HG02623 (cell line): Measurements from ENCODE around the gene TMEM59.
A peak's percentile ranks its signal among the peaks of the same experiment; 100 is the strongest.
"Not testable (repeated sequence)": the region's sequence is repeated elsewhere in the genome, so short reads cannot be mapped to it uniquely, and the experiment has no call there.

Experiments
- ATAC-seq: cut with Tn5 transposase; IDR thresholded peaks from one replicate; pipeline ENCODE4 v1.9.1; 2021; ENCODE audit warnings: moderate library complexity; ENCODE audit not compliant: unreplicated experiment

The TMEM59 gene

DNA sequence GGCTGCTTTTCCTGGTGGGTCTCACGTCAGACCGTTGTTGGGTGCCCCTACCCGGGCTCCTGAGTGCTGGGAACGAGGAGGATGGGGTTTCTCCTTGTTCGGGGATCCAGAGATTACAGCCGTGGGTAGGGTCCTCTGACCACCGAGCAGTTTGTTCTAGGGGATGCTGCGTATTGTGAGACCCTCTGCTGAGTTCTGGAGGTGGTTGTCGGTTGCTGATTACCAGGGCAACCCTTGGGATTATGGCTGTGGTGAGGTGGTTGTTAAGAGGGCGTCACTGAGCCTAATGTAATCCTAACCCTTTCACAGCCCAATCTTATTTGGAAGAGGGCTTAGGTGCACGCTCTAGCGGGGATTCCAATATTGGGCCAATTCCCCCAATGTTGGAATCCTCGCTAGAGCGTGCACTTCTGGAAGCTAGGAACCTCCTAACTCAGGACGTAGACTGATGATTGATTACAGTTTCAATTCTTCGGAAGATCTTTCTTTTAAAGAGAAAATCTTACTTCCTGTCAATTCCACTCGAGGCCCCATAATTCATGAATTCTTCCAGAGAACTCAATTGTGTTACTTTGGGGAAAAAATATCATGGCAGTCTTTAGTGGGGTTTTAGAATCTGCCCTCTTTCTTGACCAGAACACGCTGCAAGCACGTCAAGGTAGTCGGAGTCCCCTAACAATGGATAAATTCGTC lies 887 bp upstream of the TMEM59 start:
- no peak for ATAC-seq

DNA sequence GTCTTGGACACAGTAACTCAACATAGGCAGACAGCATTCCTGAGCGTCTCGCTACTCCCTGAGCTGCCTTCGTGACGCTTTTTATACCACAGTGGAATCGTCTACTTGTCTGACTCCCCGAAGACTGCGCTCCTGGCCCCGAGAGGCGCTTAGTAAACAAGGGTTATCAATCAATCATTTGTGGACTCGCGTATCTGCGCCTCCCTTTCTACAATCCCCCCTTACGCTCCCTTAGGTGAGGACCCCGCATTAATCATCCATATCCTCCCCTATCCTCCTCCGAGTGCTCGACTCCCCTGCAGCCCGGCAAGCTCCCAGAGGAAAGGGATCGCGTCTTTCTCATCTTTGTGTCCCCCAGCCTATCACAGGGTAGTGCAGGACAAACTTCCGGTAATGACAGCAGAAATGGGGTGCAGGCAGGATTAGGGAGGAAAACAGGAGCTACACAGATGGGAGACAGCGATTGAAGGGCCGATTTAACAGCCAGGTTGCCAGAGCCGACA lies 522 bp downstream of the TMEM59 start:
- peak; percentile 11 for ATAC-seq

DNA sequence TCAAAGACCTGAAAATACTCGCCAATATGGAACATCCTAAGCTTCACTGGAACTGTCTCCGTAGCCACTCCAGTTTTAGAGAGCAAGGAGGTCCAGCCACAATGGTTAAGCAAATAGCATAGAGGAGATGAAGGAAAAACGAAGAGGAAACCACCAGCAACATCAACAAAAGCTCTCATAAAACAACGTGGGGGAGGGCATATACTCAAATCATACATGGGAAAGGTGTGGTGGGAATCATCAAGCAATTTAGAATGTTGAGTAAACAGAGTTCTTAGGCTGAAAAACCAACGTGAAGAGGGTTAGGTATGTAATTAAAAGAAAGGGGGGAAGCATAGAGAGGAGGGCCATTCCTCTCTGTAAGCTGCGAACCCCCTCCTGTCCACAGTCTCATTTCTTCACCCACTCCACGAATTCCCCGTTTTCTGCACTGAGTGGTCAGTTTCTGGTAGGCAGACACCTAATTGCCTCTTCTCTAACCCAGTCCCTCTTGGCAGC lies 1.0 kb downstream of the TMEM59 start:
- ATAC-seq = no peak

DNA sequence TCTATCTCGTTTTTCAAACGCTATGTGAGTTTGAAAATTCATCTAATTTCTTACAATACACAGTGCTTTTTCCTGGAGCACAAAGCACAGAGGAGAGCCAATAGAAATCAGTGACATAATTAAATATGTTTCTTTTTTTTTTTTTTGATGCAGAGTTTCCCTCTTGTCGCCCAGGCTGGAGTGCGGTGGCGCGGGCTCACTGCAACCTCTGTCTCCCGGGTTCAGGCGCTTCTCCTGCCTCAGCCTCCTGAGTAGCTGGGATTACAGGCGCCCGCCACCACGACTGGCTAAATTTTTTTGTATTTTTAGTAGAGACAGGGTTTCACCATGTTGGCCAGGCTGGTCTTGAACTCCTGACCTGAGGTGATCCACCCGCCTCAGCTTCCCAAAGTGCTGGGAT lies 2.6 kb downstream of the TMEM59 start:
- not testable (repeated sequence) for ATAC-seq

DNA sequence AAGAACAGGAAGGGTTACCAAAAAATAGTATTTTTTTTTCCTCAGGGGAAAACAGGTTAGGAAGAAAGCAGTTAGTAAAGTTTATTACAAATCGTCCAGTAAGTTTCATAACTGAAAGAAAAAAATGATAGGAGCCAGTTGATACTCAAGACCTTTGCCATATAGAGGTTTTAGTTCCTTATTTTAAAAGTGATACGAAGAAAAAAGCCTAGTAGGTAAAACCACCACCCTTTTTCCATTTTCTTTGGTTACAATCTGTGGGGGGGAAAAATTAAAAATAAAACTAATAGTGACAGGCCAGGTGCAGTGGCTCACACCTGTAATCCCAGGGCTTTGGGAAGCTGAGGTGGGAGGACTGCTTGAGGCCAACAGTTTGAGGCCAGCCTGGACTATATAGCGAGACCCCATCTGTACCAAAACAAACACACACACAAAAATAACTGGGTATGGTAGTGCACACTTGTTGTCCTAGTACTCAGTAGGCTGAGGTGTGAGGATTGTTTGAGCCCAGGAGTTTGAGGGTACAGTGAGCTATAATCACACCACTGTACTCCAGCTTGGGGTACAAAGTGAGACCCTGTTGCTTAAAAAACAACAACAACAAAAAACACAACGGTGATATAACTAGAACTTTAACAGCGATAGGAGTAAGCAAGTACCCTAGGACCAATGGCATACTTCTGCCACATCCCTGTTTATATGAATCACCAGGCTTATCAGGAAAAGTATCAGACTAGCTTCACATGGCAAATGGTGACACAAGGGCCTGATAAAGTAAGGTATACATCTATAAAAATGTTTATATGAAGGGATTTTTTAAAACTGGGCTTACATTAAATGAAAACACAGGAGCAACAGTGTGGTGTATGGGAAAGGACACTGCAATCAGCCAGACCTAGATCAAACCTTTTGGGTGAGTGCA lies 5.4 kb downstream of the TMEM59 start:
- no peak for ATAC-seq

DNA sequence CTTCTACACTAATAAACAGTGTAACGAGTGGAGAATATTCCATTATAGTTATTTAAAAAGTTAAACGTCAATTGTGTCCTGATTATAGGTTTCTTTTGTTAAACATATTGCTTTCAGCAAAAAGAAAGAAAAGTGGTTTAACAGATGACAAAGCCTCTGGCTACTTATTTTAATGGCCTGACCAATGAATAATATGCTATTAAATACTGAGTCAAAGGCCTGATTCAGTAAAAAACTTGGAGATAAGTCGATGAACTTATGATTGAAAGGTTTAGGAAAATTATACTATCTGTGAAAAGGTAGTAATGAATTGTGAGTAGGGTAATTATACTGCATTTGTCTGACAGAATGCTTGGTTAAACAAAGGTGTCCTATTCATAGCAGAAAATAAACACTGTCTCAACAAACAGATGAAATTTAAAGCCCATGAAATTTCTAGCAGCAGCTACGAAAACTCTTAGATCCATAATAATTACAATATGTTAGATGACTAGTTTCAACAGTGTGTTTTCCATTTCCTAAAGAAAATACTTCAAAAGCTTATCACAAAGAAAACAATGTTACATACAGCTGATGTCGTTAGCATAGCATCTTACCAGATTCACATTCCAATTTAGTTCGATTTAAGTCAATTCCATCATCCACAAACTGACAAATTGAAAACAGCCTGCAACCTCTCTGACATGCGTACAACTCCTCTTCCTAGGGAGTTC lies 6.2 kb downstream of the TMEM59 start:
- ATAC-seq = no peak

DNA sequence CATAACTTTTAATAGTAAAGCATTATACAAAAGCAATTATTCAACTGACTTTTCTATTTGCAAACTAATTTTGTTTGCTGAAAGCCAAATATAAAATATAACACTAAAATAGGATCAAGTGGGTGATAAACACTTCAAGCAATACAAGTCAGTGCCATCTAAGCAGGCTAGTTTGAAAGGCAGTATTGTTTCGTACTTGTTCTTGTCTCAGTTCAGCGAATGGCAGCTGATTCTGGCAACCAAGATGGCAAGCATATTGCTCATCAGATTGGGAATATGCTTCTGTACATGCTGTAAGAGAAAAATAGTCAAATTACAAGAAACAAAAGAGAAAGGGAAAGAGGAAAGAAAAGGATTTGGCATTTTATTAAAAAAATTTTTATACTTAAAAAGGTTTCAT lies 7.5 kb downstream of the TMEM59 start:
- ATAC-seq = no peak

DNA sequence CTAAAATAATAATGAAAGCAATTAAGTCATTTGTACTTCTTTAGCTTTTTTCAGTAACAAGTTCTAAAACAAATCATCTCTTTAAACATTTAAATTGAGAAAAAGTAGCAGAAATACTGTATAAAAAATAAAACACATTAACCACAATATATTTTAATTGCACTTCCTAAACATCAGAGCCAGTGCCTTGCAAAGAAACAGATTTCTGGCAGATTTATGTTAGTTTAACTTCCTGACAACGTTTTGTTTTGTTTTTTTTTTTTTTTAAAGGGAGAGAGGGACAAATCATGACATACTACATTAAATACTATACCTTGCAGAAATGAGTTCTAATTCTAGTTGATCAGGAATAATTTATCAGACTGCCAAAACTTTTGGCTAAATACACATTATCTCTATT lies 11.2 kb downstream of the TMEM59 start:
- ATAC-seq = no peak

DNA sequence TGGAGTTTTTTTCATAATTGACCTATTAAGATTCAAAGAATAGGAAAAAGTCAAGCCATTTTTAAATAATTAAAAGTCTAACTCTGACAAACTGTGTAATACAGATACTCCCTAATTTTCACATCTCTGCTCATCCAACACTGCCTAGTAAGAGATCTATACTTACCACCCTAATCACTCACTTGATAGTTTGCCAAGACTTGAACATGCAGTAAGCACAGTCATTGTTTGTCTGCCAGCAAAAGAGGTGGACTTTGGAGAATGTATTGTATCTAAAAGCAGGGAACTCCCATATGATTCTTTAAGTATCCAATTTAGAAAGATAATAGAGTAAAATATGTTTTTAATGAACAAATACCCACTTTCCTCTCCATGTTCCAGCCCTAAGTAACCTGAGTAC lies 15.5 kb downstream of the TMEM59 start:
- no peak for ATAC-seq

DNA sequence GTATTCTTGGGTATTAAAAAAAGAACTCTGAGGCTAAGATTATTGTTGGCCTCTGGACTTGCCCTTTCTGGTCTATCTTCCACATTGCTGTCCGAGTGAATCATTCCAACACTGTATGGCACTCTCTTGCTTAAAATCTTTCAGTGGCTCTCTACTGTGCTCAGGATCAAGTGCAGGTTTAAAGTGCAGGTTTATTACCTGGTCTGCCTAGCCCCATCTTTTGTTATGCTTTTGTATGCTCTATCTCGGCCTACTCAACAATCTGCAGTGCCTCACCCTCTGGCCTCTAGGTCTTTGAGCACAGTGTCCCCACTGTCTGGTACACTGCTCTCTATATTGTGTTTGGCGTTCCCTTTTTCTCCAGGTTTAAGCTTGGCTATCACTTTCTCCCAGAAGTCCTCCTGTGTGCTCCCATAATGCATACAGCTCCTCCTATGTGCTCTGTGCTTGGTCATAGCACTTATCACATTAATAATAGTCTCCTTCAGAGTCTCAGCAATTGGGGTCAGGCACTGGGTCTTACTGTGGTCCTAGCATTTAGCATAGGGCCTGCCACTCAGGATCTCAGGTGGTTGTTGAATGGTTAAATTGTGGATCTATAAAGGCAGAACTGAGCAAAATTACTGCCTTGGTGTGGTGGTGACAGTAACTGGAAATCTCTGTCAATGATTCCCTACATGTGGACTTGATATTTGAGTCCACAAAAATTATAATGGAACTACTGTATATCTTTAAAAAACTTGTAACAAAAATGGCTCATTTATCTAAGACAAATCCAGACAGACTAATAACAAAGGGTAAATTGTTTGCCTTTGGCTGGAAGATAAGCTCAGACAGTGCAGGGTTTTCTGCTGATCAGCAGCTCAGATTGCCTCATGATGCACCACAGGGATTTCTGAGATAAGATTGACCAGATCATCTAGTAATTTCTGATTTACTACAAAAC lies 24.4 kb downstream of the TMEM59 start:
- no peak for ATAC-seq

DNA sequence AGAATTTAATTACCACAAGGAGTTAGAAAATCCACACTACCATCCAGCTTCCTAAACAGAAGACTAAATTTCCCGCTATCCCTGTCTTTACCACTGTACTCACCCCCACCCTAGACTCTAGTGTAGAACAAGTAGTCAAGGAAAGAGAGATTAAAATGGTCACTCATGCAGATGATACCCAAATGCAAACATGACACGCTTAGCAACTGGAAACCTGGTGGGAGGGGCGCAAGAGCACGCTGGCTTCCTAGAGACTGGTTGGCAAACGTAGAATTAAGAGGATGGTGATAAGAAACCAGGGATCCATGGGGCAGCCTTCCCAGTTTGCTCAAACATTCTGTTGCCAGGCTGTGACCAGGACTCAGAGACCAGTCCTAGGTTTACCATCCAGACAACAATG lies 25.2 kb downstream of the TMEM59 start:
- no peak for ATAC-seq

DNA sequence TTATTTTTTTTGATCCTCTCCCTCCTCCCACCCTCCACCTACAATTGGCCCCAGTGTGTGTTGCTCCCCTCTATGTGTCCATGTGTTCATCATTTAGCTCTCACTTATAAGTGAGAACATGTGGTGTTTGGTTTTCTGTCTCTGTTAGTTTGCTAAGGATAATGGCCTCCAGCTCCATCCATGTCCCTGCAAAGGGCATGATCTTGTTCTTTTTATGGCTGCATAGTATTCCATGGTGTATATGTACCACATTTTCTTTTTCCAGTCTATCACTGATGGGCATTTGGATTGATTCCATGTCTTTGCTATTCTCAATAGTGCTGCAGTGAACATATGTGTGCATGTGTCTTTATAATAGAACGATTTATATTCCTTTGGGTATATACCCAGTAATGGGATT lies 28.2 kb downstream of the TMEM59 start:
- not testable (repeated sequence) for ATAC-seq

DNA sequence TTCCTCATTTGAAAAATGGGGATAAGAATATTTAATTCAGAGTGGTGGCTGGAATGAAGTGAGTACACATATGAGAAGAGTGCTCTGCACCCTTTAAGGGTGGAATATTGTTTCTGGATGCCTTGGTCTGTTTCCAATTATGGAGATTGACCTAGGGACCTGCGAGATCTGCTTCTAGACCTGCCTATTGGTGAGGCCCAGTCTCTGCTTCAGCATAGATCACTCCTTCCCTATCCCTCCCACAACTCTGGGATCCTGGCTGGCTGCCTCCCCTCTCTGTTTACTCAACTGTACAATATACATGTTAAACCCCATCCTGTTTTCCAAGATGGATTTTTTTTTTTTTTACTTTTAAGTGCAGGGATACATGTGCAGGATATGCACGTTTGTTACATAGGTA lies 28.6 kb downstream of the TMEM59 start:
- ATAC-seq = no peak

DNA sequence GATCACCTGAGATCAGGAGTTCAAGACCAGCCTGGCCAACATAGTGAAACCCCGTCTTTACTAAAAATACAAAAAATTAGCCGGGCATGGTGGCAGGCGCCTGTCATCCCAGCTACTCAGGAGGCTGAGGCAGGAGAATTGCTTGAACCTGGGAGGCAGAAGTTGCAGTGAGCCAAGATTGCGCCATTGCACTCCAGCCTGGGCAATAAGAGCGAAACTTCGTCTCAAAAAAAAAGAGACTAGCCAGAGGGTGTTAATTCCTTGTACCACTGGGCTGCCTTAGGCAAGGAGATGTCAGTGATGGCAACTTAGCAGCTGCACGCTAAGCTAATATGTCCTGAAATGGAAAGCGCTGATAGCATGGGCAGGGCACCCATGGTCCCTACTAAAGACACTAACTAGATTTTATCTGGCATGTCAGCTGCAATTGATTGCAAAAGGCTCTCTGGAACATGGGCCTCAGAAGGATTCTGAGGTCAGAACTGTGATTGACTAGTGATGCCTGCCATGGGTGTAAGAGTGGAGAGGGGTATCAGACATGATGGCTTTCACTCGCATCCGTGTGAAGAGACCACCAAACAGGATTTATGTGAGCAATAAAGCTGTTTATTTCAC lies 33.3 kb downstream of the TMEM59 start:
- not testable (repeated sequence) for ATAC-seq

DNA sequence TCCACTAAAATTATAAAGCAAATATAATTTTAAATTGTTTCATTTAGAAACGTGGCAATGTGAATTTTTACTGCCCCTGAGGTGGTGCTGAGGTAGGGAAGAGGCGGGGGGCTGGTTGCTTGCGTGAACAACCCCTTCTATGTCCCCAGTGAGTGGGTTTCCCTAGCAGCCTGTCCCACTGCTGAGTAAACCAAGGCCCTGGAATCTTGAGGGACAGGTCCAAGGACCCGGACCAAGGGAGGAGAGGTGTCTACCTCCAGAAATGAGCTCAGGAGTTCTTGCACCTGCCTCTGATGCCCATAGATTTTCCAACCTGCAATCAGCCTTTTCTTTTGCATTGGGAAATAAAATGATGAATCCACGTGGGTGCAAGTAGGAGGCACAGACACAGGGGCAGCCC lies 34.4 kb downstream of the TMEM59 start:
- ATAC-seq = no peak

DNA sequence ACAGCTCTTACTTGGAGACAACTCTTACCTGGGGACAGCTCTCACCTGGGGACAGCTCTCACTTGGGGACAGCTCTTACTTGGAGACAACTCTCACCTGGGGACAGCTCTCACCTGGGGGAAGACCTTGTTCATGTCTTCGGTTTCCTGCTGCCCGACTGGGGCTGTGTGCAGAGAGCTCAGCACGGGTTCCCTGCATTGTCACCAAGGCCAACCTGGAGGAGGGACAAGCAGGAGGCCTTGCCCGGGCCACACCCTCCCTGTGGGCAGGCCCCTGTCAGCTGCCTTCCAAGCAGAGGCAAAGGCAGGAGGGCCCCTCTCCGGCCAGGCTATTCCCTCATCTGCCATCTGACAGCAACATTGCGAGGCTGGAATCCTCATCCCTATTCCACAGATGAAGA lies 35.0 kb downstream of the TMEM59 start, which contains the start of gene LDLRAD1:
Gene LDLRAD1, minus strand, starts transcription at position 208 of the 400 bp plus-strand sequence. Its CDS starts 74 bp downstream, at position 134.
- no peak for ATAC-seq

DNA sequence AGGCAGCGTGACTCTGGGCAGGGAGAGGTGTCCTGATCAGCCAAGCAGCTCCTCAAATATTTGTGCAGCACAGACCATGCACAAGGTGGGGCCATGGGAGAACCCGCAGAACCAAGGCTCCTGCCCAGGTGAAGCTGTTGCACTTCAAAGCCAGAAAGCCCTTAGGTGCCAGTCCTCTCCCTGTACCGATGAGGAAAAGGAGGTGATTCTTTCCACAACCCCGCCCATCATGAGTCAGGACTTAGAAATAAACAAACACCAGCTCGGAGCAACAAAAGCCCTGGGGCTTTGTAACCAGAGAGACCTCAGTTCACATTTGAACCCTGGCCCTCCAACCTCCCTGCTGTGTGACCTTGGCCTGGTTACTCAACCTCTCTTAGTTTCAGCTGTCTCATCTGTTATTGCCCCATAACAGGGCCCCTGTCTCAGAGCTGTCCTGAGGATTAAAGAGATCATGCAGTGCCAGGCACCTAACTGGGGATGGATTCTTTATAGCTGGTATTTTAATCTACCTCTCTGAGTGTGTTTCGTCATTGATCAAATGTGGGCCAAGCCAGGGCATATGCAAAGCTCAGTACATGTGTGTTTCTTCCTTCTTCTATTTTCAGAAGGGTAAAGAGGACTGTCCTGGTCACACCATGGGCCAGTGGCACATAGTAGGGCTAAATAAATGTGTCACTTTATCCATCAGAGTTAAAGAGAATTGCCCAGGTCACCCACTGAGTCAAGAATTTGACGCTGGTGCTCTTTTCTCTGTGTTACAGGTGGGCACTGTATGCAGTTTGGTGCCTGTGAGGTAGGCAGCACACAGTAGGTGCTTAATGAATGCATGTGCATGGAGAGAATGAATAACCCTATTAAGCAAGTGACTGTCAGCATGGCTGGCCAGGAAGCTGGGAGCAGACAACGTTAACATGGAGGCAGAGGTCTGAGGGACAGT lies 36.4 kb downstream of the TMEM59 start:
- ATAC-seq = no peak

DNA sequence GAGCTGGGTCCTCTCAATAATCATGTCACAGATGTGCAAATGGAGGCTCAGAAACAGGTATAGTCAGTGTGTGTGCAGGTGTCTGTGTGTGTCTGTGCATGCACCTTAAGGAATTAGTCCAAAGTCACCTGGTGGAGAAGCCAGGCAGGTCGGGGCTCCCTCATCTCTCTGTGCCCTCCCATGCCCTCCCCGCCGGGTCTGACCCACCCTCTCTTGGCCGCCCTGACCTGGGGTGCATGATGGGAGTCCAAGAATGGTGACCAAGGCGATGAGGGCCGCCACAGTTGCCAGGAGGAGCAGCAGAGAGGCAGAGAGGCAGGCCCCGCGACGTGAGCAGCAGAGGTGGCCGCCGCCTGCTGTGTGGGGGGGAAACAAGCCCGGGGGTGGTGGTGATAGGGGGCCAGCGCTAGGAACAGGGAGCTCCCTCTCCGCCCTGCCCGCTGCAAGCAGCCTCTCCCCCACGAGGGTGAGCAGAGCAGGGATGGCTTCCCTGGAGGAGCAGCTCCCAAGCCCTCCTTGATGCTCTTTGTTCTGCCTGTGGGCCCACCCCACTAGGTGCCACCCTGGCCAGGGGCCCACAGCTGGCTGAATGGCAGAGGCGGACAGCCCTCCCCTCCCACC lies 38.9 kb downstream of the TMEM59 start:
- no peak for ATAC-seq
